Measurements from ENCODE around the gene UPK2.

Gene UPK2

DNA sequence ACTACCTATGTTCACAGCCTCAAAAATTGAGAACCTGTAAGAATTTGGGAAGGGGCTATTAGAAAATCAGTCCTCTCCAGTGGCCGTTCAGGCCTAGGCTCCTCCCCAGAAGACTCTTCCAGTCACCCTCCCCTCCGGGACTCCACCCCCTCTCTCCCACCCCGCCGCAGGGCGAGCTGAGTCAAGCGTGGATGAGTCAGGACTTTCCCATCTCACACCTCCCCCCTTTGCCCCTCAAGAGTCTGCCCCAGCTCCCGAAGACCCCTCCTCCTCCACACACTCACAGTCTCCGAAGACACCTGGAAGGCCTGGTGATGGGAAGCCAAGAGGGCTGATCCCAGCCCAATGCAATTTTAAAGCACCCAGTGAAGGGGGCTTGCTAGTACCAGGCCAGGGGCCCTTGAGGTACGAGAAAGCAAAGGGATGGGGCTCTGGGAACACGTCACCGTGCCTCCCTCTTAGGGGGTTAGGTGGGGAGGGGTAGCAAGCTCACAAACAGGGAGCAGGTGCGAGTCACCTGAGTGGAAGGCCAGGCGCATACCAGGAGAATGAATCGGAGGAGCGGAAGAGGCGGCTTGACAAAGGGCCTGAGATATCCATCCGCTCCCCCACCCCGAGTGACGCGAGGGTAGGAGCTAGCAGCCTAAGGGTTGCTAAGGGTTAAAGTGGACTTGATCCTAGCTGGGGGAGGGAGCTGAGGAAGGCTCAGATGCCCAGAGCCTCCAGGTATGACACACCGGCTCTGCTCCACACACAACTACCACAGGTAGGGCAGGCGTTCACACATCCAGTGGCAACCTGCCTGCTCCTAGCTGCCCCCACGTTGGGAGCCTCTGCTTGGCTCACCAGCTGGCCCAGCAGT lies 44.0 kb upstream of the UPK2 start (continued):
- no peak for TF ChIP-seq ATF2 (tag by site-specific recombination; IDR thresholded peaks at IDR 0.05; ENCODE audit: low read depth)
- no peak for TF ChIP-seq ZFP37 (tag by site-specific recombination; IDR thresholded peaks at IDR 0.05)
- TF ChIP-seq REPIN1 (tag by site-specific recombination; IDR thresholded peaks at IDR 0.05; ENCODE audit: low read depth): no peak
- TF ChIP-seq ZNF521 (tag by site-specific recombination; IDR thresholded peaks at IDR 0.05): no peak
- TF ChIP-seq ZBTB20 (tag by site-specific recombination; IDR thresholded peaks at IDR 0.05): no peak; the same call in 1 of the 2 replicates
- TF ChIP-seq ZNF544 (tag by site-specific recombination; IDR thresholded peaks at IDR 0.05): no peak
- no peak for TF ChIP-seq ZNF626 (tag by site-specific recombination; IDR thresholded peaks at IDR 0.05)
- no peak for TF ChIP-seq ZNF366 (tag by site-specific recombination; conservative IDR thresholded peaks at IDR 0.05)
- TF ChIP-seq SALL2 (tag by site-specific recombination; IDR thresholded peaks at IDR 0.05; ENCODE audit: borderline replicate concordance): no peak
- no peak for TF ChIP-seq ZNF571 (tag by site-specific recombination; IDR thresholded peaks at IDR 0.05)
- no peak for TF ChIP-seq ZNF155 (tag by site-specific recombination; IDR thresholded peaks at IDR 0.05)
- no peak for TF ChIP-seq TCF7L2 (IDR thresholded peaks at IDR 0.05; ENCODE audit: borderline replicate concordance, low read depth, low read length)
- no peak for TF ChIP-seq RBAK (tag by site-specific recombination; IDR thresholded peaks at IDR 0.05)
- TF ChIP-seq BCL11B (tag by site-specific recombination; IDR thresholded peaks at IDR 0.05; ENCODE audit: low read depth): no peak
- no peak for TF ChIP-seq ZNF140 (tag by site-specific recombination; IDR thresholded peaks at IDR 0.05)
- no peak for TF ChIP-seq ZNF404 (tag by site-specific recombination; IDR thresholded peaks at IDR 0.05)
- TF ChIP-seq ZNF362 (tag by site-specific recombination; IDR thresholded peaks at IDR 0.05): no peak
- no peak for TF ChIP-seq ZBTB1 (tag by site-specific recombination; IDR thresholded peaks at IDR 0.05)
- TF ChIP-seq ZNF112 (tag by site-specific recombination; IDR thresholded peaks at IDR 0.05): no peak
- TF ChIP-seq ZNF830 (tag by site-specific recombination; IDR thresholded peaks at IDR 0.05; ENCODE audit: low read depth): no peak
- 0 out of 2 replicates have a peak, but pooled peaks have one; percentile 16 for TF ChIP-seq ZXDB (tag by site-specific recombination; IDR thresholded peaks at IDR 0.05)
- TF ChIP-seq ZNF510 (tag by site-specific recombination; IDR thresholded peaks at IDR 0.05; ENCODE audit: insufficient replicate concordance): no peak
- TF ChIP-seq, protein P1, sequence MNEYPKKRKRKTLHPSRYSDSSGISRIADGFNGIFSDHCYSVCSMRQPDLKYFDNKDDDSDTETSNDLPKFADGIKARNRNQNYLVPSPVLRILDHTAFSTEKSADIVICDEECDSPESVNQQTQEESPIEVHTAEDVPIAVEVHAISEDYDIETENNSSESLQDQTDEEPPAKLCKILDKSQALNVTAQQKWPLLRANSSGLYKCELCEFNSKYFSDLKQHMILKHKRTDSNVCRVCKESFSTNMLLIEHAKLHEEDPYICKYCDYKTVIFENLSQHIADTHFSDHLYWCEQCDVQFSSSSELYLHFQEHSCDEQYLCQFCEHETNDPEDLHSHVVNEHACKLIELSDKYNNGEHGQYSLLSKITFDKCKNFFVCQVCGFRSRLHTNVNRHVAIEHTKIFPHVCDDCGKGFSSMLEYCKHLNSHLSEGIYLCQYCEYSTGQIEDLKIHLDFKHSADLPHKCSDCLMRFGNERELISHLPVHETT (tag by site-specific recombination; IDR thresholded peaks at IDR 0.05): no peak
- TF ChIP-seq ZBTB11 (tag by site-specific recombination; conservative IDR thresholded peaks at IDR 0.05; ENCODE audit: low read depth): no peak
- TF ChIP-seq ZNF777 (tag by site-specific recombination; IDR thresholded peaks at IDR 0.05; ENCODE audit: borderline replicate concordance): no peak
- TF ChIP-seq GFI1B (tag by site-specific recombination; IDR thresholded peaks at IDR 0.05): no peak
- no peak for TF ChIP-seq ZNF501 (tag by site-specific recombination; IDR thresholded peaks at IDR 0.05)
- TF ChIP-seq ZNF174 (tag by site-specific recombination; IDR thresholded peaks at IDR 0.05): no peak
- 0 out of 2 replicates have a peak, but pooled peaks have one; percentile 35 for TF ChIP-seq ZNF76 (tag by site-specific recombination; IDR thresholded peaks at IDR 0.05; ENCODE audit: borderline replicate concordance, low read depth)
- TF ChIP-seq SCRT2 (tag by site-specific recombination; IDR thresholded peaks at IDR 0.05): no peak
- no peak for TF ChIP-seq ZNF837 (tag by site-specific recombination; IDR thresholded peaks at IDR 0.05)
- no peak for TF ChIP-seq ZNF776 (tag by site-specific recombination; IDR thresholded peaks at IDR 0.05; ENCODE audit: borderline replicate concordance)

All from HEK293 (cell line).